ENCODE measurements around the gene MYL1. TPM values are rescaled to one million over a fixed set of nuclear protein-coding genes. Genes with fewer than 3 reads are reported as not detected.

Gene MYL1
- total RNA-seq, 3 donors from 2014 or later: 0.36 to 0.49 TPM; not detected in 1

DNA sequence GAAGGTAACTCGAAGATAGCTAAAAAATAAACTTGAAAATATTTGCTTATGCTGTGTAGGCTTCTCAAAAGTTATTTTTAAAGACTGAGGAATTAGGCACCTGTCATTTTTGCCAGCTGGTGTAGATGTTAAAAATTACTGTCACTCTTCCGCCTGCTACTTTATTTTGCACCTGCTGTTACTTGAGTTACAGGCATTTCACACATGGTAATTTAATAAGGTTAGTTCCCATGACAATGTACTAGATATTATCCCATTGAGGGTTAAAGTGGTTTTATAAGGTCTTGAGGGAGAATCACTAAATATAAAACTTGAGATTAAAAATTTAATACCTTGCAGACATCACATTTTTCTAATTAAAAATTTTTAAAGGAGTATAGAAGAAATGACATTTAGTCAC is 26.6 kb downstream of the MYL1 start:
- TF ChIP-seq, protein P1, sequence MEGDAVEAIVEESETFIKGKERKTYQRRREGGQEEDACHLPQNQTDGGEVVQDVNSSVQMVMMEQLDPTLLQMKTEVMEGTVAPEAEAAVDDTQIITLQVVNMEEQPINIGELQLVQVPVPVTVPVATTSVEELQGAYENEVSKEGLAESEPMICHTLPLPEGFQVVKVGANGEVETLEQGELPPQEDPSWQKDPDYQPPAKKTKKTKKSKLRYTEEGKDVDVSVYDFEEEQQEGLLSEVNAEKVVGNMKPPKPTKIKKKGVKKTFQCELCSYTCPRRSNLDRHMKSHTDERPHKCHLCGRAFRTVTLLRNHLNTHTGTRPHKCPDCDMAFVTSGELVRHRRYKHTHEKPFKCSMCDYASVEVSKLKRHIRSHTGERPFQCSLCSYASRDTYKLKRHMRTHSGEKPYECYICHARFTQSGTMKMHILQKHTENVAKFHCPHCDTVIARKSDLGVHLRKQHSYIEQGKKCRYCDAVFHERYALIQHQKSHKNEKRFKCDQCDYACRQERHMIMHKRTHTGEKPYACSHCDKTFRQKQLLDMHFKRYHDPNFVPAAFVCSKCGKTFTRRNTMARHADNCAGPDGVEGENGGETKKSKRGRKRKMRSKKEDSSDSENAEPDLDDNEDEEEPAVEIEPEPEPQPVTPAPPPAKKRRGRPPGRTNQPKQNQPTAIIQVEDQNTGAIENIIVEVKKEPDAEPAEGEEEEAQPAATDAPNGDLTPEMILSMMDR (IDR thresholded peaks at IDR 0.05): no peak
- Histone ChIP-seq H3K9me3 (no peaks in the 10 kb centered on the region), H3K36me3 (ENCODE audit: low read depth) (no peaks in the 10 kb centered on the region), H3K4me1 (ENCODE audit: low read depth) (no peaks in the 10 kb centered on the region), H3K4me3 (no peak overlapping the region)
- intact Hi-C loops (cut with DNase I, micrococcal nuclease): no loop called here
- ATAC-seq (no peak), DNase-seq (no peak)

DNA sequence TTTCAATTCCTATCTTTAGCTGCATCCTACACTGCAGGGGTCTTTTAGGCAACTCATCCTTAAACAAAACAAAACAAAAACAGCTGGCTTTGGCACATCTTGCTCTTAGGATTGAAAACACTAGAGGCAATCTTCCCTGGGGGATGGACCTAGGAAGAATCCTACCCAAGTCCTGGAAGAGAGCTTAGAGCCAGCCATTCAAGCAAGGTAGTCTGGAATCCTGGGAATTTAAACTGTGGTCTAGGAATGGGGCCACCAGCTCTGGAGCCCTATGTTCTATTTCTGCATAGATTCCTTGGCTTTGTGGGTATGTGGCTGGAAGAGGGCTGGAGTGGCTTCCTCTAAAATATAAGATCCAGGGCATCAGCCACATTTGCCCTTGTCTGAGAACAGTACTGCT is 27.7 kb downstream of the MYL1 start:
- TF ChIP-seq, protein P1 (IDR thresholded peaks at IDR 0.05): no peak

DNA sequence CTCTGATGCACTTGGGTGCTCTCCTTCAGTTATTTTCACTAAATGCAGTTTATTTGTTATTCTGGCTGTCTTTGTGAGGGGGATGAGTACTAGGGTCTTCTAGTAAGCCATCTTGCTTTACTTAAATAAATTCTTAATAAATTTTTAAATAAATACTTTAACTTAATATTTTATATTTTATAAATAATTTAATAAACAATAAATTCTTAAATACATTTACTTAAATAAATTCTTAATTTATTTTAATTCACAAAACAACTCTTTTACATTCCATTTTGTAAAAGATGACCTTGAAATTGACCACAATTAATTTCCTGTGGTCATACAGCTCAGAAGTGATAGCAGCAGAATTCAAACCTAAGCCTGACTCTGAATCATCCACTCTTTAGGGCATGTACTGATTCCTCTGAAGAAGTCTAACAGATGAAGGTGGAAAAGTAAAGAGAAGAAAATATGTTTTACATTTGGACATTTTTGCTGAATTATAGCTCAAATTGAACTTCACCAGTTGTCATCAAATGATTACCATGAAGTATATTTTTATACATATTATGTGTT is 28.8 kb downstream of the MYL1 start:
- H3K4me3 ChIP-seq: no peak overlapping the region
- DNase-seq (no peak), ATAC-seq (no peak)
- H3K36me3 ChIP-seq (ENCODE audit: low read depth): no peaks in the 10 kb centered on the region
- no peaks in the 10 kb centered on the region for H3K9me3 ChIP-seq
- TF ChIP-seq, protein P1 (IDR thresholded peaks at IDR 0.05): no peak
- no peaks in the 10 kb centered on the region for H3K4me1 ChIP-seq (ENCODE audit: low read depth)
- intact Hi-C loops (cut with DNase I, micrococcal nuclease): no loop called here

More for the DNA sequence above, 27.7 kb downstream of the MYL1 start:
- ATAC-seq: no peak
- H3K36me3 ChIP-seq (ENCODE audit: low read depth): no peaks in the 10 kb centered on the region
- intact Hi-C loops (cut with DNase I, micrococcal nuclease): no loop called here
- no peaks in the 10 kb centered on the region for H3K9me3 ChIP-seq
- H3K4me3 ChIP-seq: no peak overlapping the region
- H3K4me1 ChIP-seq (ENCODE audit: low read depth): no peaks in the 10 kb centered on the region
- DNase-seq: no peak

DNA sequence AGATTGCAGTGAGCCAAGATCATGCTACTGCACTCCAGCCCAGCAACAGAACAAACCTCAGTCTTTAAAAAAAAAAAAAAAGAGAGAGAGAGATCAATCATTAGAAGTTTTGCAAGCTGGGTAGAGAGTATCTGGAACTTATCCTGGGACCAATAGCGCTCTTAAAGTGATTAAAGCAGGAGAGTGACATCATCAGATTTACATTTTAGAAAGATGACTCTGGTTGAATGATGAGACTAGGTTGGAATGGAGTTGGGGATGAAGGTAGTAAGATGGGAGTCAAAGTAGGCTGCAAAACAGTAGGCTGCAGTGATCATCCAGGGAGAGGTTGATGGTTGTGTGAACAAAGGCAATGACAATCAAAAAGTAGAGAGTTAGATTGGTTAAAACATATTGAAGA is 37.8 kb downstream of the MYL1 start:
- ATAC-seq (no peak), DNase-seq (no peak)
- no peak overlapping the region for H3K4me3 ChIP-seq
- no peaks in the 10 kb centered on the region for H3K4me1 ChIP-seq (ENCODE audit: low read depth)
- H3K9me3 ChIP-seq: no peaks in the 10 kb centered on the region
- TF ChIP-seq, protein P1 (IDR thresholded peaks at IDR 0.05): no peak
- intact Hi-C loops (cut with DNase I, micrococcal nuclease): no loop called here
- no peaks in the 10 kb centered on the region for H3K36me3 ChIP-seq (ENCODE audit: low read depth)

DNA sequence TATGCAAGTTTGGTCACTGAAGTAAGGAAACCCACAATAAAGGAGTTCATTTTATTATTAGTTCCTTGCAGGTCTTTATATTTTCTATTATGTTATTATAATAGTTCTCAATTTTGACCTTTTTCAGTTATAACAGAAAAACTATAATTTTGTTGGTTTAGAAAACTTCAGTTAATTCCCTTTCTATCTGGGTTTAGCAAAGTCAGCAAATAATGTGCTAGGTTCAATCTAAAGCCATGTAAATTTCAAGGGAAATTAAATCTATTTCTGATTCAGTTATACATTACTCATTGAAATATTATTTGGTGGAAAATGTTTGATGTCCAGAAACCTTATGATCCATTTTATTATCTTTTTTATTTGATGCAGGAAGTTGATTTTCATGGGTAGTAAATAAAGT is 43.7 kb downstream of the MYL1 start:
- no peak for ATAC-seq
- DNase-seq: no peak
- intact Hi-C loops (cut with DNase I, micrococcal nuclease): no loop called here
- Histone ChIP-seq H3K9me3 (no peaks in the 10 kb centered on the region), H3K4me1 (ENCODE audit: low read depth) (no peaks in the 10 kb centered on the region), H3K4me3 (no peak overlapping the region), H3K36me3 (ENCODE audit: low read depth) (no peaks in the 10 kb centered on the region)
- TF ChIP-seq, protein P1 (IDR thresholded peaks at IDR 0.05): no peak

DNA sequence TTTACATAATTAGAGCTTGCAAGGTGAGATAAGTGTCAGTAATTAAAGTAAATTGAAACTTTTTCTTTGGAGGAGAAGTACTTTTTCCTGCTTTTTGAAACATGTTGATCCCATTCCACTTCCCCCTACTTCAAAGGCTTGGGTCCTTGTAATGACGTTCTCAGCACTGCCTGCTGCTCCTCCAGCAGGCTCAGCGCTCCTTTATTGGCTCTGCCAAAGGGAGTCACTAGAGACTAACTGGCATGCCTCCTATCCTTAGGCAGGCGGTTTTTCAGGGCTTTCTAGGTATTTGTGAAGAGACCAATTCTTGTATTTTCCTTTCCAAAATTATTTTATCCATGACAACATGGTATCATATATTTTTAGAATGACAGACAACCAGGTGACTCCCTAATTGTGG is 45.8 kb downstream of the MYL1 start:
- ATAC-seq (no peak), DNase-seq (no peak)
- Histone ChIP-seq H3K9me3 (no peaks in the 10 kb centered on the region), H3K4me3 (no peak overlapping the region), H3K4me1 (ENCODE audit: low read depth) (no peaks in the 10 kb centered on the region), H3K36me3 (ENCODE audit: low read depth) (no peaks in the 10 kb centered on the region)
- TF ChIP-seq, protein P1 (IDR thresholded peaks at IDR 0.05): no peak
- intact Hi-C loops (cut with DNase I, micrococcal nuclease): no loop called here
